Measurements from ENCODE around the gene ELL.
A peak's percentile ranks its signal among the peaks of the same experiment; 100 is the strongest.

Gene ELL

DNA sequence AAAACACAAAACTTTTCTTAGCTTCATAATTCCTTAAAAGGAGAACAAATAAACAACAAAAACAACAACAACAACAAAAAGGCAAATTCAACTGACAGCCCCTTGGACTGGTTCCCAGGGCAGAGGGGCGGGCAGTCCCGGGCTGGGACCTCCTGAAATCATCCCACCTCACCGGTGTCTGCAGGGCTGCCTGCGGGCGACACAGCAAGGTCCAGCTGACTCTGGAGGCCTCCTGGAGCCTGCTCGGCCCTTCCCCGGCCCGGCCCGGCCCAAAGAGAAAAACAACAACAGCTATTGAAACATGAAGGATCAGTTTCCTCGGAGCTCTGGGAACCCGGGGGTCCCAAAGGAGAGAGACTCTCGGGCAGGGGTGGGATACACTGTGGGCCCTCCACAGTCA is 78.9 kb downstream of the ELL start:
- no peak for DNase-seq

DNA sequence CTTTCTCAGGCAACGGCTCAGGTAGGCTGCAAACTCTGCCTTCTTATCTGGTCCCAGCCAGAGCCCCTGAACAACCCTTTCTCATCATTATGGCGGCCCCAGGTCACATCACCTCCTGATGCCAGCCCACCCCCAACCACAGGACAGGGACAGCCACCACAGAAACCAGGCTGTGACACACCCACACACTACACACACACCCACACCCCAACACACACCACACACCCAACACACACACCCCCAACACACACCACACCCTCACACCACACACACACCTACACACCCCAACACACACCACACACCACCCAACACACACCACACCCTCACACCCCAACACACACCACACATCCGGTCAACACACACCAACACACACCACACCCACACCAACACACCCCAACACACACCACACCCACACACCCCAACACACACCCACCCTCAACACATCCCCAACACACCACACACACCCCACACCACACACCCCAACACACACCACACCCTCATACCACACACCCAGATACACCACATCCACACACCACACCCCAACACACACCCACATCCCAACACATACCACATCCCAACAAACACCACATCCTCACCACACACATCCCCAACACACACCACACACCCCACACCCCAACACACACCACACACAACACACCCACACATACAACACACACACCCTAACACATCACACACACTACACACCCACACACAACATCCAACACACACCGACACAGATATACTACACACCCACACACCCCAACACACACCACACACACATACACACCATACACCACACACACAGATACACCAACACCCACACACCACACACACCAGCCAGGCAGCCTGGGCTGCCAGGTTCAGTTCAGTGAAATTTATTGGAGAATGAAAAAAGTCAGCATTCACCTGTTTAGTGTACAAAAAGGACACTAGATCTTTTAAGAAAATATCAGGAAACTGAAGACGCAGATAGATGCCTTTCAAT is 79.8 kb downstream of the ELL start:
- peak; percentile 67 to 76 for DNase-seq

DNA sequence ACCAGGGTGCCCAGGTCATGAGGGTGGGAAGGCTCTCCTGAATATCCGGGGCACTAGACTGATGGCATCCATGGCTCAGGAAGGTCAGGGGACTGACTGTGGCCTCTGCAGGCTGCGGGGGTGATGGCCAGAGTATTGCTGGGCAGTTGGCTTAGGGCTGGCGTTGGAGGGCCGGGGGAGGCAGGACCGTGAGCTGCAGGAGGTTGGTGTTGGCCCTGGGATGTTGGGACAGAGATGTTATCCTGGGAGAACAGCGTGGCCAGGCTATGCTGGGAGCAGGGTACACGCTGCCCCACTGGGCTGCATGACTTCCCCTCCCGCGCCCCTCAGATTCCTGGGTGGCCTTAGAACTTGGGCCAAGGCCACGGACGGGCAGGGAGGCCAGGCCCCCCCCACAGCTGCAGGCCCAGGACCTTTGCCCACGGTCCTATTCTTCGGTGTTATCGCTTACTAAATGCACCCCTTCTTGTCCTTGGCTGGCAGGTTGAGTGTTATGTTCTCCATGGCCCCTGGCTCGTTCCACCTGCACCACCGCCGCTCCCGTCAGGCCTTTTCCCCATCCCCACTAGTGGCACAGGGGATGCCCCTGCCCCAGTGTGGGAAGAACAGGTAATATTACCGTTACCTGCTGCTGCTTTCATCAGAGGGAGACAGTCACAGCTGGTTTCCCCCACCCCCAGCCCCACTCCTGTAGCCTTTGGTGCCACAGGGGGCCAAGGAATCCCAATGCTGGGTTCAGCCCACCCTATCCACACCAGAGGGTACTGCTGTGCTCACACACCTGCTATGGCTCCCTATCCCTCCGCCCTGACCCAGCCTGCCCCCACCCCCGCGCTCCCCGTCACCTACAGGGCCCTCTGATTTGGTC is 80.7 kb downstream of the ELL start:
- DNase-seq: no peak

DNA sequence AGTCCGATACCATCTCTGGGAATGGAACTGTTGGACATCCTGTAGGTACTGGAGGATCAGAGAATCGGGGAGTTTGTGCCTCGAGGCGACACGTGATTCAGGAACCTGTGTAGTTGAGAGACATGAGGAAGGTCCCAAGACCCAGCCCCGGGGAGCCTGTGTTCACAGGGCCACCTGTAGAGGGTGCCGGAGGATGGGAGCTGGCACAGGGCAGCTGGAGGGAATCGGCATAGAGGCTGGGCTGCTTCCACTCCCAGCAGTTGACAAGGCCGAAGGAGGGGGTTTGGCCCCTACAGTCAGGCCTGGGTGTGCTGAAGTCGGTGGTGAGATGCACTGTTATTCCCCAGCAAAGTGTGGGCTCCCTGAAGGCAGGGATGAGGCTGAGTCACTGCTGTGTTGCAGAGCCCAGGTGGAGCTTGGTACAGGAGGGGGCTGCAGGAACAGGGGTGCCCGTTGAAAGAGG is 81.4 kb downstream of the ELL start:
- DNase-seq: peak; percentile 39 to 42

DNA sequence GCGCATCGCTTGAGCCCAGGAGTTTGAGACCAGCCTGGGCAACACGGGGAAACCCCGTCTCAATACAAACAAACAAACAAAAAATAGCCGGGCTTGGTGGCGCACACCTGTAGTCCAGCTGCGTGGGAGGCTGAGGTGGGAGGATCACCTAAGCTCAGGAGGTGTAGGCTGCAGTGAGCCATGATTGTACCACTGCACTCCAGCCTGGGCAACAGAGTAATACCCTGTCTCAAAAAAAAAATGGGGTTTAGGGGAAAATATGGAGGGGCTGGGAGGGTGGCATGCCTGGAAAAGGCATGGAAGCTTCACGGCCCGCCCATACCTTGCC is 82.0 kb downstream of the ELL start:
- no peak for DNase-seq

DNA sequence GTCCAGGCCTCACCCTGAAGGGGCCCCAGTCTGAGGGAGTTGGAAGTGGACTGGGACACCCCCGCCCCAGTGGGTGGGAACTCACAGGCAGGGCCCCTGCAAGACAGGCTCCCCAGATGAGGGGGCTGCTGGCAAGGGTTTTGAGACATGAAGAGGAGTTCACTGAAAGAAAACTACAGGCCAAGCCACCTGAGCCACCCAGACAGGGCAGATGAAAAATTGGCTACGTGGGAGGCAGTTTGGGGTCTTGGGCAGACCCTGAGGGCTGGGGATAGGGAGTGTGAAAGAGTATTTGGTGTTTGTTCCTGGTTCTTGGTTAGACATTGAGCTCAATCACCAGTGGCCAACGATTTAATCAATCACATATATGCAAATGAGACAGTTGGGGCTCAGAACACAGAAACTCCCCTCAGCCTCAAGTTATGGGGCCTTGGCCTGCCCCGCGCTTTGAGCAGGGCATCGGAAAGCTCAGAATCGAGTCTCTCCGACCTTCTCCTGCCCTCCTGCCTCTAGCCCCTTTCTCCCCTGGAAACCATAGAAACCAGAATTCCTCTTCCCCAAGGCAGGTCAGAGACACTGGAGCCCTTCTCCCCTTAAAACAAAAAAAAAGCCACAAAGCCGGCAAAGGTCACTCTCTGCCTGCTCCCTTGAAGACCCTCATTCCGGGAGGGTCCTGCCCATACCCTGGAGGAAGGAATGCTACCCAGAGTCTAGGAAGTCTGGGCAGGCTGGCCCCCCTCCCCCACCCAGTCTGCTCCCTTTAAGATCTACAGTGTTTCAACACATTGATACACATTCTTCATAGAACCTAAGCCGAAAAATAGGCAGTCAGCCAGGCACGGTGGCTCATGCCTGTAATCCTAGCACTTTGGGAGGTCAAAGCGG is 82.6 kb downstream of the ELL start:
- no peak for DNase-seq

DNA sequence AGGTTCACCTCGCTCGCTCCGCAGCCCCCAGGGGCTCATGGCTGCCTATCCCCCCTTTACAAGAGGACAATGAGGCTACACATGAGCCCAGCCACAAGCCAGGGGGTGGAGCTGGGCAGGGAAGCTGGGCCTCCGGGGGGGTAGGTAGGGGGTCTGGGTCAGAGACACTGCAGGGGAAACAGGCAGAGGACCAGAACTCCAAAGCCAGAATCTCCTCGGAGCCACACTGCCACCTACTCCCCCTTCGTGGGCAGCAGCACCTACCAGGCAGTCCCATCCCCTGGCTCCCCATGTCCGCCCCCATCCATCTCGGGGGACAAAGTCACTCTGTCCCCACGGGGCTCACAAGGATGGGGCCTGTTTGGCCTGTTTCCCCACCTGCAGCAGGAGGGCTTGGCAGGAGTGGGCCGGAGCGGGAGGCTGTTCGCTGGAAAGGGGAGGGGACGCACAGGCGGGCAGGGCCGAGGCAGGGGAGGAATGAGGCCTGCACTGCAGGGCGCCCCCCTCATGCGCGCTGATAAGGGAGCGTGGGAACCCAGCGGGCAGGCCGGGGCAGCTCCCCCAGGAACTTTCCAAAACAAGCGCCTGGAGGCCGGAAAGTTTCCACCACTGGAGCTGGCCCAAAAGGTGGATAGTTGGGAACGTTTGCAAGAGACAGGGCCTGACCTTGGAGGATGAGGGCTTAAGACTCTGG is 83.4 kb downstream of the ELL start:
- DNase-seq: no peak

DNA sequence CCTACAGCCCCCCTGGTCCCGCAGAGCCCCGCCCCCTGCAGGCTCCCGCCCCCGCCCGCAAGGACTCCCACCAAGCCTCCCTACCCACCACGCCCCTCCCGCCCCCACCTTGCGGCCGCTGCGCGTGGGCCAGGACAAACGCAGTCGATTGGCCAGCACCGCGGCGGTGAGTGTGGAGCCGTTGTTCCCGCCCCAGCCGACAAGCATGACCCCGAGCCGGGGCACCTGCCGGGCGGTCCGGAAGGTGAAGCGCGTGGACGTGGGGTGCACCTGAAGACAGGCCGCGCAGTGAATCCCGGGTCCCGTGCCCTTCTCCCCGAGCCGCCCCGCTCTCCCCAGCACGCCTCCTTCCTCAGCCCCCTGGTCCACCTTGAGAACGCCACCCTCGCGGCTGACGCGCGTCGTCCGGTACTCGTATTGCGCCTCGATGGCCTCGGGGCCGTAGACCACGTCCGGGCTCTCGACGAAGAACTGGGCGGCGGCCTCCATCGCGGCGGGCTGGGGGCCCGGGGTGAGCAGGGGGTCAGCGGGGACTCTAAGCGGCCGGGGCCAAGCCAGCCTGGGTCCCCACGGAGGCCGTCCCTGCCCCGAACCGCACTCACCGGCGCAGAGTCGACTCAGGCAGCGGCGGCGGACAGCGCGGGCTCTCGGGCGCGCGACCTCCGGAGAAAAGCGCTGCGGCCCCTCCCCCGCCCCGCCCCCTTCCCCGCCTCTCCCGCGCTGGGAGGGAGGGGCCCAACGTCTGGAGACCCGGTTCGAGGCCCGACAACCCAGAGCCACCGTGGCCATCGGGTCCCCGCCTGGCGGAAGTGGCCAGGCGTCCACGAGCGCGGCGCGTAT is 84.2 kb downstream of the ELL start, which contains the start of gene ISYNA1:
TSS of gene ISYNA1 (minus strand) at position 643 of the 840 bp plus-strand sequence. CDS start at position 489, 154 bp downstream.
- DNase-seq: peak; percentile 50 to 66

DNA sequence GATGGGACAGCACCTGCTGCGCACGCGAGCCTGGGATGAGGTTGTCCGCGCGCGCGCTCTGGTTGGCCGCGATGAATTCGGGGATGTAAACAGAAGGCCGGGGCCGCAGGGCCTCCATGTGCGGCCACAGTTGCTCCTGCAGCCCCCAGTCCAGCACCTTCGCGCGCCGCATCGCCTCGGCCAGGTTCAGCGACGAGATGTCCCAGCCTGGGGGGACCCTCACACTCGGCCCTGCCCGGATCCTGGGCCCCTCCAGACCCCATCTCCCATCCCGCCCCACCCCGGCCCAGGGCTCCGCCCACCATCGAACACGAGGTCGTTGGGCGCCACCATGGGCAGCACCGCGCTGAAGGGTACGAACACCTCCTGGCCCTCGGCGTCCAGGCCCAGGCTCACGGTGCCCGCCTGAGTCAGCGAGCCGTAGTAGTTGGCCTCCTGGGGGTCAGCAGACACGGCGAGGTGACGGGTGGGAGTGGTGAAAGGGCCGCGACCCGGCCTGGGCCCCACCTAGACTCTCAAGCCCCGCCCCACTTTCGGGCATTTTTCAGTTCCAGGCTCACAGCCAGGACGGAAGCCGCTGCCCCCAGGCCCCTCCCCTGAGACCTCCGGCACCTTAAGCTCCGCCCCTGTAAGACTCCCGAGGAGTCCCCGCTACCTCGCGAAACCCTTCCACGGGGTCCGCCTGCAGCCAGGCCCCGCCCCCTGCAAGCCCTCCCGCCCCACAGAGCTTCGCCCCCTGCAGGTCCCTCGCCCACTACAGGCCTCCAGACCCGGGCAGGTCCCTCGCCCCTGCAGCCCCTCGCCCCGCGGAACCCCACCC is 85.0 kb downstream of the ELL start:
- DNase-seq: peak; percentile 87 to 88

DNA sequence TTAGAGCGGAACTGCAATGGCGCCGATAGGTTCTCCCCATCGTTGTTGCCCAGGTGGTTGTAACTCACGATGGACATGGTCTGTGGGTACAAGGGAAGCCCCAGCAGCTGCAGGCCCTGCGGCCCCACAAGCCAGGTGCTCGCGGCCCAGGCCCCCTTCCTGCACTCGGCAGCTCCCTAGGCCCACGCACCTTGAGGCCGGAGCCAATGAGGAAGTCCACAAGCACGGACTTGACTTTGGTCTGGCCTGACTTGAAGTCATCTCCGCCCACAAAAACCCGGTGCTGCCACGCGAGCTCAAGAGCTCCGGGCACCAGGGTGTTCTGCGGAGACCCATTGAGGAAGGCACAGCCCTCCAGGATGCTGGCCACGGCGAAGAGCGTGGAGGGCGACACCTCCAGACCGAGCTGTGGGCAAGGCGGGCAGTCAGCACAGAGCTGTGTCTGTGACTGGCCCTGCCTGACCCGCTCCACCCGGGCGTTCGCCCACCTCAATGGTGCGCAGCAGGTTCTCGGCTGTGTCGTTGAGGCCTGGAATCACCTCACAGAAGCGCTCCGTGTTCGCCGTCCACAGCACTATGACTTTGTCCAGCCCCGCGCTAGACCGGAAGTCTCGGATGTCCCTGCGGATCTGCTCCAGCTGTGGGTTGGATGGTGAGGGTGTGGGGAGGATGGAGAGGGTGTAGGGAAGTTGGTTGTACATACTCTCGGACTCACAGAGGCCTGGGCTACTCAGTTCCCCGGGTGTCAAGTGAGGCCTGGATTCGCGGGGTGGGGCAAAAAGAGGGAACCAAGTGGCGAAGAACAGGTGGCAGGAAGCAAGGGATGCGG is 85.8 kb downstream of the ELL start:
- DNase-seq: no peak

DNA sequence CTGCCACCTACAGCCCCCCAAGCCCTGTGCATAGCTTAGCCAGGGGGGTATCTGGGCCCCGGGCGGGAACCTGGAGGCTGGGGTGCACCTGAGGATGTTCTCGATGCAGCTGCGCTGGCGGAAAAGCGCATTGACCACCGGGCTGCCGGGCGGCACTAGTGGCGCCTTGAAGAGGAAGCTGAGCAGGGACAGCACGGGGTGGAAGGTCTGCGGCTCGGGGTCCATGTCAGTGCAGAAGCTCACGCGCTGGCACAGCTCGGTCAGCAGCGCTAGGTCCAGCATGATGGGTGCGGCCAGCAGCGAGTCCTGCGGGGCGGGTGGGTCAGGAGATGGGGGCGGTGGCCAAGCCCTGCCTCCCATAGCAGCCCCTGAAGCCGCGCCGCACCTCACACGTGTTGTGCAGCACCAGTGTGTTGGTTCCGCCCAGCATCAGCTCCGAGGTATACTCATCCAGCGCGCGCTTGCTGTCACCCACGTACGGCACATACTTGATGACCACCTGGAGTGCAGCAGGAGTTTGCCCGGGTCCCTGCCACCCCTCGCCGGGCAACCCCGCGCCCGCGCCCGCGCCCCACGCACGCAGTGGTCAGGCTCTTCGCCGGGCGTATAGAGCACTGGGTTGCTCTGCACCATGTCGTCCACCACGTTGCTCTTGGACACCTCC is 86.6 kb downstream of the ELL start:
- DNase-seq: no peak

DNA sequence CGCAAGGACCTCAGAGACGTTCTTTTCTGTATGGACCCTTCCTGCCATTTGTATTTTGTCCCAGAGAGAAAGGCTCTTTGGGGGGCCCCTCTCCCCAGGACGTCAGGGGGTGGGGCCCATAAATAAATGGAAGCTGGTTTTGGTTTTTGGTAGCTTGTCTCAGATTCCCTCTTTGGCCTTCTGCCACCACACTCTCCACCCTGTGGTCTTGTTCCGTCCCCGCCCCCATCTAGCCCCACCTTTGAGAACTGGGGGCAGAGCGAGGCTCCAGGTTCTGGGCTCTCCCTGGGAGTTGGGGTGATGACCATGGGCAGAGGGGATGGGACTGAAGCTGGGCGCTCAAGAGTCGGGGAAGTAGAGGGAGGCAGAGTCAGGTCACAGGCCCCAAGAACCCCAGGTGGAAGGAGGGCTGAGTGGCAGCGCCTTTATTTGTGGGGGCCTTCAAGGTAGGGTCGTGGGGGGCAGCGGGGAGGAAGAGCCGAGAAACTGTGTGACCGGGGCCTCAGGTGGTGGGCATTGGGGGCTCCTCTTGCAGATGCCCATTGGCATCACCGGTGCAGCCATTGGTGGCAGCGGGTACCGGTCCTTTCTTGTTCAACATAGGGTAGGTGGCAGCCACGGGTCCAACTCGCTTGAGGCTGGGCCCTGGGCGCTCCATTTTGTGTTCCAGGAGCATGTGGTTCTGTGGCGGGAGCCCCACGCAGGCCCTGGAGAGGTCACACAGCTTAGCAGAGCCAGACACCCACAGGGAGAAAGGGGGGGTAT is 87.3 kb downstream of the ELL start:
- no peak for DNase-seq

DNA sequence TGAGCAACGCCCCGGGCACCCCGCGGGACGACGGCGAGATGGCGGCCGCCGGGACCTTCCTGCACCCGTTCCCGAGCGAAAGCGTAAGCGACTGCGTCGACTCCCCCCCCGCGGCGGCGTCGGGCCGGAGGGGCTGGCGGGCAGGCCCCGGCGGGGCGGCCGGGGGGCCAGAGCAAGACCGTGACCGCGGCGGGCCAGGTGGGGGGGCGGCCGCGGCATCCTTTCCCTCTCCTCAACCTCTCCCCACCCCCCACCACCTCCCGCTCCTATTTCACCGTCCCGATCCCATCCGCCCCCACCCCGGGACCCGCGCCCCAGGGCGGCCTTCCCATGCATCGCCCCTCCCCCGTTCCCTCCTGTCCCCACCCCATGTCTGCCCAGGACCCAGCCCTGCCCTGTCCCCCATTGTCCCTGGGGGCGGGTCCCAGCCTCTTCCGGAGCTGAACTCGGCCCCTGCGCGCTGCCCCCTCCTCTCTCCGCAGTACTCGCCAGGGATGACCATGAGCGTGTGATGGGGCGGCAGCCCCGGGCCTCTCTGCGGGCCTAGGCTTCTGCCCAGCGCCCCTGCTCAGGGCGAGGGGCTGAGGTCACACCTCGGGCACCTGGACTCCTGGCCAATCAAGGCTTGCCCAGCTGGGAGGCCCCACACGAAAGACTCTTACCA is 88.0 kb downstream of the ELL start:
- DNase-seq: no peak

DNA sequence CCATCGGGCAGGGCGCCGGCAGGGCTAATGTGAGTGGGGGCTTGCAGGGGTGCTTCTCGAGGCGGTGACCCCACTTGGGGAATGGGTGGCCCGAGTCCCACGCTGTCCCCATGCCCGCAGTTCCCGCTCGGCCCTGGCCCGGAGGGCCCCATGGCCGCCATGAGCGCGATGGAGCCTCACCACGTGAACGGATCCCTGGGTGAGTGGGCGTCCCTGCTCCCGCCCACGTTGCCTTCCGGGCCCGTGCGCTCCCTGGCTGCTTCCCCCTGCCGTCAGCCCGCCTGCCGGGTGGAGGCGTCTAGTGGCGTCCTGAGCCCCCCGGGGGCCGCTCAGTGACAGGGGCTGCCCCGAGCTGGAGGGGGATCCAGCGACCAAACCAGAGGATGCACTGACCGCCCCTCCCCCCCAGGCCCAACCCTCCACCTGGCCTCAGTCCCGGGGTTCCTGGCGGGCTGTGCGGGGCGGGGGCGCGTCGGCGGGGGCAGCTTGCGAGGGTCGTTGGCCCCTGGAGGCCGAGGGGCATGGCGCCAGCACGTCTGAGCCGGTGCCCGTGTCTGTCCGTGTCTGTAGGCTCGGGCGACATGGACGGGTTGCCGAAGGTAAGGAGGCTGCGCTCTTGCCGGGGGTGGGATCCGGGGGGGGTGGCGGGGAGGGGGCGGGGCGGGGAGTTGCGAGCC is 88.7 kb downstream of the ELL start:
- DNase-seq: peak in 1 of 2 donors; percentile 66

DNA sequence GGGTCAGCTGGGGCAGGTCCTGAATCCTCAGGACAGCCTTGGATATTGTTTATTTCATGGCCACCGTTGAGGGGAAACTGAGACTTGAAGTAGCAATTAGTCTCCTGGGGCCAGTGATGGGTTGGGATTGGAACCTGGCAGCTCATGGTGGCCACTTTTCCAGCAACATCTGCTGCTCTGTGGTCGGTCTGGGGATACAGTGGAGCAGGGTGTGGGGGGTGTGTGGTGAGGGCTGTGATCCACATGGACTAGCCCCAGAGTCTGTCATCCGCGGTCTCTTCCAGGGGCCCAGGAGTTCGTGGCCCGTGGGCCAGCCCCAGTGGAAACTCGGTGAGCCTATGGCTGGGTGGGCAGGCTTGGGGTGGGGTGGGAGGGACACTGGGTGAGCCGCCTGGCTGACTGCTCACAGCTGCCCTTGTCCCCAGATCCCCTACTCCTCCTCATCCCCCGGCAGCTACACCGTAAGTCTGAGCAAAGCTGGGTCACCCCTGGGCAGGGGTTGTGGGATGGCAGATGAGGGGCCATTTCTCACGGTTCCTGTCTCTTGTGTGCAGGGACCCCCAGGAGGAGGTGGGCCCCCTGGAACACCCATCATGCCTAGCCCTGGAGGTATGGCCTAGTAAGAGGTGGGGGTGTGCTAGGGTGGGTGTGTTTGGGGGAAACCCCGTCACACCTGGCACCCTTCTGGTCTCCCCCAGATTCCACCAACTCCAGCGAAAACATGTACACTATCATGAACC is 89.4 kb downstream of the ELL start:
- no peak for DNase-seq

Measured in CD4-positive, alpha-beta T cell treated with Interleukin-4 for 1 hour (primary cell).